GM18909 (cell line): ENCODE results near the gene MAPKBP1.
"Not testable (repeated sequence)": the region's sequence is repeated elsewhere in the genome, so short reads cannot be mapped to it uniquely, and the experiment has no call there.

ENCODE experiments used
- ATAC-seq: cut with Tn5 transposase; IDR thresholded peaks from one replicate; pipeline ENCODE4 v1.9.1; 2021; ENCODE audit warnings: mild to moderate bottlenecking; ENCODE audit not compliant: unreplicated experiment, poor library complexity

The MAPKBP1 gene

GRCh38 chr15:41774062-41774881, at the start of gene MAPKBP1:
TSS of gene MAPKBP1 (plus strand) at chr15:41774484. CDS start at chr15:41775276, 792 bp downstream.
- peak; percentile 82 for ATAC-seq

- no peak for ATAC-seq
Observed at GRCh38 chr15:41727143-41727542, 47.1 kb upstream of the MAPKBP1 start.

- ATAC-seq: not testable (repeated sequence)
Observed at GRCh38 chr15:41728061-41728460, 46.2 kb upstream of the MAPKBP1 start.

- no peak for ATAC-seq
Observed at GRCh38 chr15:41730543-41730942, 43.7 kb upstream of the MAPKBP1 start.

GRCh38 chr15:41732483-41732882, 41.8 kb upstream of the MAPKBP1 start:
- no peak for ATAC-seq

GRCh38 chr15:41734079-41734478, 40.2 kb upstream of the MAPKBP1 start:
- ATAC-seq: no peak

- ATAC-seq: no peak
Observed at GRCh38 chr15:41735046-41735445, 39.2 kb upstream of the MAPKBP1 start.

- not testable (repeated sequence) for ATAC-seq
Observed at GRCh38 chr15:41735492-41735891, 38.8 kb upstream of the MAPKBP1 start.

- no peak for ATAC-seq
Observed at GRCh38 chr15:41746802-41747201, 27.5 kb upstream of the MAPKBP1 start.

- ATAC-seq: no peak
Observed at GRCh38 chr15:41756198-41756597, 18.1 kb upstream of the MAPKBP1 start.

- ATAC-seq: no peak
Observed at GRCh38 chr15:41772720-41773331, 1.5 kb upstream of the MAPKBP1 start.

- ATAC-seq: no peak
Observed at GRCh38 chr15:41773332-41773728, 954 bp upstream of the MAPKBP1 start.

GRCh38 chr15:41773729-41774061, 589 bp upstream of the MAPKBP1 start:
- ATAC-seq: no peak

GRCh38 chr15:41774882-41775417, 666 bp downstream of the MAPKBP1 start:
- no peak for ATAC-seq

GRCh38 chr15:41775651-41776050, 1.4 kb downstream of the MAPKBP1 start:
- ATAC-seq: no peak

- no peak for ATAC-seq
Observed at GRCh38 chr15:41777421-41777973, 3.2 kb downstream of the MAPKBP1 start.

- ATAC-seq: no peak
Observed at GRCh38 chr15:41778521-41778920, 4.2 kb downstream of the MAPKBP1 start.

- no peak for ATAC-seq
Observed at GRCh38 chr15:41779662-41780157, 5.4 kb downstream of the MAPKBP1 start.

GRCh38 chr15:41780266-41780665, 6.0 kb downstream of the MAPKBP1 start:
- no peak for ATAC-seq

- ATAC-seq: no peak
Observed at GRCh38 chr15:41780727-41781126, 6.4 kb downstream of the MAPKBP1 start.
